NCI-H748 (cell line): ENCODE results near the gene ATP2C2.

Experiments used
- DNase-seq: peaks from one replicate; lab custom pipeline; 2025; ENCODE audit not compliant: unreplicated experiment; lab: John Stamatoyannopoulos, UW

Gene ATP2C2

GRCh38 chr16:84465154-84465553 is 96.8 kb downstream of the ATP2C2 start:
- no peak for DNase-seq

GRCh38 chr16:84466692-84467091 is 98.4 kb downstream of the ATP2C2 start:
- DNase-seq: no peak

GRCh38 chr16:84467256-84467655 is 98.9 kb downstream of the ATP2C2 start:
- DNase-seq: no peak

- DNase-seq: no peak
Observed at GRCh38 chr16:84467709-84468108, 99.4 kb downstream of the ATP2C2 start.

GRCh38 chr16:84471316-84471715 is 103.0 kb downstream of the ATP2C2 start:
- DNase-seq: no peak

- no peak for DNase-seq
Observed at GRCh38 chr16:84471966-84472365, 103.6 kb downstream of the ATP2C2 start.

- no peak for DNase-seq
Observed at GRCh38 chr16:84475643-84476240, 107.4 kb downstream of the ATP2C2 start.

GRCh38 chr16:84476401-84476800 is 108.1 kb downstream of the ATP2C2 start:
- DNase-seq: no peak

GRCh38 chr16:84477661-84478060 is 109.3 kb downstream of the ATP2C2 start:
- no peak for DNase-seq

- DNase-seq: no peak
Observed at GRCh38 chr16:84478172-84478947, 110.0 kb downstream of the ATP2C2 start.

- DNase-seq: no peak
Observed at GRCh38 chr16:84479716-84480450, 111.5 kb downstream of the ATP2C2 start.

GRCh38 chr16:84481051-84481735 is 112.9 kb downstream of the ATP2C2 start:
- DNase-seq: no peak

GRCh38 chr16:84482001-84482891 is 113.9 kb downstream of the ATP2C2 start:
- DNase-seq: no peak

- DNase-seq: no peak
Observed at GRCh38 chr16:84482951-84483881, 114.9 kb downstream of the ATP2C2 start.

GRCh38 chr16:84483882-84484565 is 115.7 kb downstream of the ATP2C2 start:
- no peak for DNase-seq

GRCh38 chr16:84484579-84485254 is 116.4 kb downstream of the ATP2C2 start:
- DNase-seq: peak; percentile 29

- DNase-seq: no peak
Observed at GRCh38 chr16:84485255-84486010, 117.1 kb downstream of the ATP2C2 start.
